H1 (cell line): ENCODE measurements around the gene POLRMT. TPM values are rescaled to one million over a fixed set of nuclear protein-coding genes. Genes with fewer than 3 reads are reported as not detected.

ENCODE experiments used
- CTCF ChIA-PET: fragments of 300-600 bp; sonication (Branson Sonifier 250); formaldehyde crosslinking; loops from one replicate; lab custom pipeline; 2021; ENCODE audit not compliant: partially characterized antibody; lab: Charles Lee
- POLR2A ChIA-PET: fragments of 300-600 bp; sonication (Branson Sonifier 250); formaldehyde crosslinking; loops from one replicate; lab custom pipeline; 2021; ENCODE audit warnings: inconsistent platforms; ENCODE audit not compliant: partially characterized antibody; lab: Charles Lee
- DNase-seq, 2 experiments: peaks; one replicate each; pipeline versions ENCODE4 v3.0.0 to v3.0.0-alpha.2; 2010 to 2022; ENCODE audit warnings: low spot score in 2 of 2, low read depth in 1 of 2, mixed read lengths in 1 of 2
- FAIRE-seq: peaks from 2 replicates; lab custom pipeline; 2011; peaks lifted over from hg19 to GRCh38; lab: Jason Lieb, UNC
- H2AFZ ChIP-seq: 2 replicates; pipeline ENCODE4 v1.8.1; 2012; ENCODE audit warnings: low read length, inconsistent platforms
- H2AK5ac ChIP-seq: 2 replicates; pipeline ENCODE4 v1.6.1; 2013; ENCODE audit warnings: low read depth, low read length
- H2BK120ac ChIP-seq: replicated peaks from 2 replicates; pipeline ENCODE3; 2013; ENCODE audit warnings: low read depth, low read length, inconsistent platforms
- H2BK12ac ChIP-seq: 2 replicates; pipeline ENCODE4 v1.6.1; 2013; ENCODE audit warnings: low read depth, low read length
- H2BK15ac ChIP-seq: 2 replicates; pipeline ENCODE4 v1.6.1; 2013; ENCODE audit warnings: low read length
- H2BK20ac ChIP-seq: 2 replicates; pipeline ENCODE4 v1.6.1; 2013; ENCODE audit warnings: low read length
- H2BK5ac ChIP-seq: 2 replicates; pipeline ENCODE4 v1.6.1; 2013; ENCODE audit warnings: low read depth, low read length
- H3K14ac ChIP-seq: 2 replicates; pipeline ENCODE4 v1.6.1; 2013; ENCODE audit warnings: inconsistent platforms; ENCODE audit not compliant: insufficient read length
- H3K18ac ChIP-seq: 2 replicates; pipeline ENCODE4 v1.6.1; 2013; ENCODE audit warnings: low read length; ENCODE audit errors: extremely low read depth
- H3K23ac ChIP-seq: 2 replicates; pipeline ENCODE4 v1.6.1; 2013; ENCODE audit warnings: inconsistent platforms; ENCODE audit not compliant: insufficient read length
- H3K23me2 ChIP-seq: 2 replicates; pipeline ENCODE4 v1.6.1; 2013; ENCODE audit warnings: low read depth, low read length
- H3K27ac ChIP-seq: 2 replicates; pipeline ENCODE4 v1.6.1; 2011; ENCODE audit warnings: low read depth, low read length, inconsistent platforms
- H3K27me3 ChIP-seq, 4 experiments: replicated peaks in 1 of 4; 1 replicate in 1 of 4; 2 replicates in 3 of 4; pipeline versions ENCODE4 v1.6.1 to v1.8.1; 2011 to 2013; ENCODE audit warnings: low read length in 3 of 4, mild to moderate bottlenecking in 3 of 4, inconsistent platforms in 2 of 4, mixed read lengths in 2 of 4, moderate library complexity in 1 of 4; ENCODE audit not compliant: control insufficient read depth in 3 of 4, insufficient read depth in 3 of 4; ENCODE audit errors: extremely low read depth in 1 of 4
- H3K36me3 ChIP-seq, 4 experiments: 2 replicates each; pipeline versions ENCODE4 v1.6.1 to v1.8.1; 2011 to 2013; ENCODE audit warnings: mild to moderate bottlenecking in 4 of 4, low read length in 3 of 4, moderate library complexity in 2 of 4, control low read depth in 1 of 4, inconsistent platforms in 1 of 4; ENCODE audit not compliant: insufficient read depth in 4 of 4, control insufficient read depth in 2 of 4
- H3K4ac ChIP-seq: replicated peaks from 2 replicates; pipeline ENCODE3; 2013; ENCODE audit warnings: low read length, low read depth, mixed read lengths, inconsistent platforms; ENCODE audit not compliant: insufficient read length
- H3K4me1 ChIP-seq, 4 experiments: replicated peaks in 1 of 4; 1 replicate in 1 of 4; 2 replicates in 3 of 4; pipeline versions ENCODE4 v1.6.1 to v1.8.1; 2011 to 2013; ENCODE audit warnings: low read length in 3 of 4, inconsistent platforms in 2 of 4, mixed read lengths in 1 of 4; ENCODE audit not compliant: insufficient read depth in 4 of 4, control insufficient read depth in 3 of 4
- H3K4me2 ChIP-seq, 2 experiments: 2 replicates each; pipeline versions ENCODE4 v1.6.1 to v1.8.1; 2011 to 2013; ENCODE audit warnings: low read depth in 2 of 2, low read length in 2 of 2, control low read depth in 1 of 2, inconsistent platforms in 1 of 2, mild to moderate bottlenecking in 1 of 2; ENCODE audit not compliant: insufficient read depth in 1 of 2
- H3K4me3 ChIP-seq, 4 experiments: fragments of 200-600, 300-600 bp in 1 of 4; sonication (generic), shearing (Covaris generic), sonication (Bioruptor Twin) in 1 of 4; 2 replicates each; pipeline versions ENCODE4 v1.5.1 to v1.8.1; 2011 to 2016; ENCODE audit warnings: low read length in 4 of 4, low read depth in 3 of 4, control low read depth in 2 of 4, inconsistent platforms in 2 of 4, mild to moderate bottlenecking in 2 of 4, mixed read lengths in 1 of 4, moderate library complexity in 1 of 4; ENCODE audit not compliant: insufficient read depth in 2 of 4; ENCODE audit errors: extremely low read depth in 1 of 4
- H3K56ac ChIP-seq: replicated peaks from 2 replicates; pipeline ENCODE3; 2013; ENCODE audit warnings: low read depth, mild to moderate bottlenecking, mixed read lengths, low read length, inconsistent platforms; ENCODE audit not compliant: insufficient read length
- H3K79me1 ChIP-seq: 2 replicates; pipeline ENCODE4 v1.6.1; 2013; ENCODE audit warnings: low read depth, low read length, control low read depth
- H3K79me2 ChIP-seq, 2 experiments: 2 replicates each; pipeline versions ENCODE4 v1.6.1 to v1.8.1; 2012 to 2013; ENCODE audit warnings: low read length in 2 of 2, mild to moderate bottlenecking in 2 of 2, inconsistent platforms in 1 of 2; ENCODE audit not compliant: insufficient read depth in 2 of 2, control insufficient read depth in 1 of 2
- H3K9ac ChIP-seq, 4 experiments: replicated peaks in 1 of 4; 1 replicate in 1 of 4; 2 replicates in 3 of 4; pipeline versions ENCODE4 v1.6.1 to v1.8.1; 2011 to 2013; ENCODE audit warnings: low read depth in 3 of 4, low read length in 3 of 4, control low read depth in 2 of 4, mild to moderate bottlenecking in 2 of 4, moderate library complexity in 2 of 4, inconsistent platforms in 1 of 4; ENCODE audit errors: extremely low read depth in 1 of 4
- H3K9me3 ChIP-seq, 2 experiments: 2 replicates each; pipeline versions ENCODE4 v1.6.1 to v1.8.1; 2012 to 2013; ENCODE audit warnings: mild to moderate bottlenecking in 2 of 2, moderate library complexity in 2 of 2, control low read depth in 1 of 2, inconsistent platforms in 1 of 2, low read depth in 1 of 2, low read length in 1 of 2, mixed read lengths in 1 of 2; ENCODE audit not compliant: insufficient read depth in 2 of 2
- H4K20me1 ChIP-seq, 2 experiments: replicated peaks in 1 of 2; 2 replicates each; pipeline versions ENCODE3 to v1.8.1; 2011 to 2013; ENCODE audit warnings: inconsistent platforms in 2 of 2, low read length in 2 of 2, mild to moderate bottlenecking in 1 of 2; ENCODE audit not compliant: insufficient read depth in 2 of 2, control insufficient read depth in 1 of 2
- H4K5ac ChIP-seq: 2 replicates; pipeline ENCODE4 v1.6.1; 2013; ENCODE audit warnings: low read length, low read depth, mixed read lengths, inconsistent platforms; ENCODE audit not compliant: insufficient read length
- H4K8ac ChIP-seq: 2 replicates; pipeline ENCODE4 v1.8.0; 2013; ENCODE audit warnings: mild to moderate bottlenecking, moderate library complexity, low read length, inconsistent platforms; ENCODE audit not compliant: insufficient read depth; ENCODE audit errors: extremely low read depth
- H4K91ac ChIP-seq: replicated peaks from 2 replicates; pipeline ENCODE3; 2013; ENCODE audit warnings: low read length, mixed read lengths, inconsistent platforms; ENCODE audit not compliant: insufficient read length
- CBX8 ChIP-seq: fragments of 300-800, 300-1000 bp; sonication (generic); IDR thresholded peaks from 2 replicates; pipeline ENCODE4 v1.7.1; 2016; ENCODE audit warnings: low read depth, low read length, borderline replicate concordance
- HDAC6 ChIP-seq: IDR thresholded peaks from one replicate; pipeline ENCODE4 v1.7.1; 2012; ENCODE audit warnings: low read depth, mild to moderate bottlenecking, inconsistent platforms, low read length, moderate library complexity
- KDM1A ChIP-seq: fragments of 200-600, 300-600 bp; sonication (generic); IDR thresholded peaks from 2 replicates; pipeline ENCODE4 v1.7.1; 2016; ENCODE audit warnings: mild to moderate bottlenecking, low read length, borderline replicate concordance
- NRF1 ChIP-seq: IDR thresholded peaks from 2 replicates; pipeline ENCODE4 v1.6.1; 2011; ENCODE audit warnings: mild to moderate bottlenecking, low read depth, low read length, improper control_type of control experiment
- POLR2A ChIP-seq, 2 experiments: IDR thresholded peaks; 1 replicate in 1 of 2; 2 replicates in 1 of 2; pipeline ENCODE4 v1.6.1; 2011; ENCODE audit warnings: low read depth in 2 of 2, low read length in 2 of 2, mild to moderate bottlenecking in 2 of 2; ENCODE audit errors: control extremely low read depth in 1 of 2
- WGBS, 2 experiments: shearing (Covaris generic) in 1 of 2; methylation state at CpG; one replicate each; pipeline versions ENCODE4 v1.1.6 to v1.1.7; 2013 to 2015; ENCODE audit warnings: low lambda C conversion rate in 2 of 2, mixed read lengths in 2 of 2, inconsistent platforms in 1 of 2, low coverage in 1 of 2, missing lambda C conversion rate in 1 of 2; ENCODE audit not compliant: insufficient replicate concordance in 2 of 2, insufficient coverage in 1 of 2, insufficient read length in 1 of 2; ENCODE audit errors: extremely low coverage in 1 of 2, missing lambda C conversion rate in 1 of 2; 5-methylcytosine and 5-hydroxymethylcytosine counted together
- polyA plus RNA-seq, 7 experiments: library from polyadenylated mRNA; depleted of rRNA in 3 of 7; stranded (reverse) in 5 of 7; unstranded in 2 of 7; fragments of >200 nt in 5 of 7; fragments of 200-250 nt in 2 of 7; gene quantifications; 1 replicate in 5 of 7; 2 replicates in 1 of 7; 4 replicates in 1 of 7; pipeline versions ENCODE4 v1.2.1 to v1.2.3, GENCODE V29; 2011 to 2013; ENCODE audit warnings: missing spikeins in 2 of 7, mixed read lengths in 2 of 7
- total RNA-seq: library from RNA; stranded (reverse); fragmentation: NEBNext Ultra II Directional; extraction: Animal tissue kit (Norgen Biotek cat#: 25700); gene quantifications from 2 replicates; pipeline ENCODE4 v1.2.1, GENCODE V29; 2021

Gene POLRMT
- total and polyA plus RNA-seq, 2 of the 8 experiments (the other 6 are each of a cell fraction or from before 2014, with no cell fraction given): 93.0 to 111 TPM

- WGBS, 2 experiments: 77% methylated on average over 15 of the region's 18 CpGs; no CpG with 5 or more reads in 1 of the 2 experiments
- Histone ChIP-seq H3K4me1 (peaks cover 0 to 12% (median 6%) of the 10 kb centered on the region in 4 experiments; a peak in 5 of 7 replicates), H3K27me3 (peaks cover 0 to 6% (median 2%) of the 10 kb centered on the region in 4 experiments; a peak in 1 of 7 replicates), H4K5ac (no peak overlapping the region), H2BK120ac (no peak overlapping the region), H2BK12ac (0 out of 2 replicates have a peak overlapping the region, but pooled peaks have one; percentile 1), H3K18ac (no peak overlapping the region), H2AK5ac (peak overlapping the region; percentile 60; the same call in 1 of the 2 replicates), H4K20me1 (peaks cover 25 to 27% of the 10 kb centered on the region in 2 experiments), H3K23ac (no peak overlapping the region), H3K23me2 (peaks cover 3% of the 10 kb centered on the region; the same call in 1 of the 2 replicates), H3K14ac (no peak overlapping the region), H2BK20ac (no peak overlapping the region), H2BK15ac (peak overlapping the region; percentile 19; the same call in 1 of the 2 replicates), H3K27ac (no peak overlapping the region), H3K9me3 (peaks cover 5 to 6% of the 10 kb centered on the region in 2 experiments; a peak in 2 of 4 replicates), H2BK5ac (peak overlapping the region; percentile 61; the same call in 1 of the 2 replicates), H3K4me3 (peak overlapping the region in 3 of 4 experiments; percentile 3 to 99 (median 34); a peak in 5 of 8 replicates), H3K9ac (no peak overlapping the region), H3K36me3 (no peaks in the 10 kb centered on the region), H2AFZ (peak overlapping the region; percentile 1; the same call in 1 of the 2 replicates), H3K4me2 (peak overlapping the region; percentile 65 to 80), H4K91ac (peak overlapping the region; percentile 55), H4K8ac (0 out of 2 replicates have a peak overlapping the region, but pooled peaks have one; percentile 93), H3K79me2 (peaks cover 41 to 42% of the 10 kb centered on the region in 2 experiments), H3K79me1 (no peaks in the 10 kb centered on the region; the same call in 1 of the 2 replicates), H3K4ac (no peak overlapping the region), H3K56ac (no peak overlapping the region)
- DNase-seq (no peak), FAIRE-seq (no peak)
- ChIA-PET CTCF (interaction anchor here (0.7 to 1.2 kb wide), 5 partner anchors 45 to 78 kb away, joined by 3 to 5 read pairs (median 3); partner anchors contain the start of gene PALM), POLR2A (interaction anchor here (0.8 to 1.6 kb wide), 11 partner anchors 12 to 134 kb away, joined by 3 to 10 read pairs (median 4); no protein-coding TSS in a partner anchor)
- no peak for TF ChIP-seq POLR2A (IDR thresholded peaks at IDR 0.05; ENCODE audit: control extremely low read depth in 1 of 2, low read depth in 2 of 2, low read length in 2 of 2)
- TF ChIP-seq KDM1A: no peak
- no peak for TF ChIP-seq CBX8
- TF ChIP-seq HDAC6: no peak
- no peak for TF ChIP-seq NRF1
Observed at GRCh38 chr19:663682-664117, 30.4 kb upstream of the POLRMT start.
